ENCODE measurements around the gene FBXO28.

Gene FBXO28

GRCh38 chr1:224141693-224142092 is 27.8 kb downstream of the FBXO28 start:
- no peak for TF ChIP-seq CTCF (IDR thresholded peaks at IDR 0.05; ENCODE audit: low read depth, low read length)
- no peak for DNase-seq
- no peaks in the 10 kb centered on the region for H3K9me3 ChIP-seq
- no peaks in the 10 kb centered on the region for H3K27me3 ChIP-seq
- no peak overlapping the region for H3K4me3 ChIP-seq (ENCODE audit: low read depth, low read length)
- H3K4me1 ChIP-seq, result no peaks in the 10 kb centered on the region
- peaks cover 20% of the 10 kb centered on the region for H3K36me3 ChIP-seq

GRCh38 chr1:224149709-224150108 is 35.8 kb downstream of the FBXO28 start:
- no peaks in the 10 kb centered on the region for H3K9me3 ChIP-seq
- no peaks in the 10 kb centered on the region for H3K4me1 ChIP-seq
- no peak overlapping the region for H3K4me3 ChIP-seq (ENCODE audit: low read depth, low read length)
- no peaks in the 10 kb centered on the region for H3K27me3 ChIP-seq
- H3K36me3 ChIP-seq, result peaks cover 7% of the 10 kb centered on the region
- DNase-seq, result no peak
- no peak for TF ChIP-seq CTCF (IDR thresholded peaks at IDR 0.05; ENCODE audit: low read depth, low read length)

- Histone ChIP-seq H3K4me3 (ENCODE audit: low read depth, low read length) (no peak overlapping the region), H3K4me1 (no peaks in the 10 kb centered on the region), H3K9me3 (no peaks in the 10 kb centered on the region), H3K36me3 (peaks cover 10% of the 10 kb centered on the region), H3K27me3 (no peaks in the 10 kb centered on the region)
- no peak for TF ChIP-seq CTCF (IDR thresholded peaks at IDR 0.05; ENCODE audit: low read depth, low read length)
- no peak for DNase-seq
Observed at GRCh38 chr1:224151117-224151516, 37.2 kb downstream of the FBXO28 start.

GRCh38 chr1:224157316-224157715 is 43.4 kb downstream of the FBXO28 start:
- TF ChIP-seq CTCF (IDR thresholded peaks at IDR 0.05; ENCODE audit: low read depth, low read length), result no peak
- no peaks in the 10 kb centered on the region for H3K9me3 ChIP-seq
- H3K36me3 ChIP-seq, result peaks cover 26% of the 10 kb centered on the region
- DNase-seq, result no peak
- no peaks in the 10 kb centered on the region for H3K27me3 ChIP-seq
- H3K4me3 ChIP-seq (ENCODE audit: low read depth, low read length), result no peak overlapping the region
- H3K4me1 ChIP-seq, result no peaks in the 10 kb centered on the region

GRCh38 chr1:224159541-224159940 is 45.6 kb downstream of the FBXO28 start:
- H3K9me3 ChIP-seq, result no peaks in the 10 kb centered on the region
- no peak for DNase-seq
- no peaks in the 10 kb centered on the region for H3K4me1 ChIP-seq
- no peak for TF ChIP-seq CTCF (IDR thresholded peaks at IDR 0.05; ENCODE audit: low read depth, low read length)
- peaks cover 19% of the 10 kb centered on the region for H3K36me3 ChIP-seq
- no peak overlapping the region for H3K4me3 ChIP-seq (ENCODE audit: low read depth, low read length)
- H3K27me3 ChIP-seq, result no peaks in the 10 kb centered on the region

- H3K9me3 ChIP-seq, result no peaks in the 10 kb centered on the region
- no peak for DNase-seq
- H3K36me3 ChIP-seq, result peaks cover 17% of the 10 kb centered on the region
- TF ChIP-seq CTCF (IDR thresholded peaks at IDR 0.05; ENCODE audit: low read depth, low read length), result no peak
- H3K4me3 ChIP-seq (ENCODE audit: low read depth, low read length), result no peak overlapping the region
- H3K4me1 ChIP-seq, result no peaks in the 10 kb centered on the region
- no peaks in the 10 kb centered on the region for H3K27me3 ChIP-seq
Observed at GRCh38 chr1:224160171-224160682, 46.3 kb downstream of the FBXO28 start.
